A549 (cell line): ENCODE data around the gene TMEM54.

Experiments used
- CEBPB ChIP-seq, 2 experiments: fragments of >200 bp in 1 of 2; sonication (Bioruptor Twin) in 1 of 2; formaldehyde crosslinking in 1 of 2; IDR thresholded peaks; 2 replicates each; pipeline ENCODE4 v1.6.1; 2012 to 2016
- CHD4 ChIP-seq: fragments of 200-600 bp; sonication (generic); IDR thresholded peaks from 2 replicates; pipeline ENCODE4 v1.6.1; 2016; ENCODE audit warnings: antibody characterized with exemption, mild to moderate bottlenecking, borderline replicate concordance
- FOSL2 ChIP-seq, 2 experiments: fragments of 450-650 bp in 1 of 2; fragments of >200 bp in 1 of 2; sonication (Bioruptor Twin) in 1 of 2; formaldehyde crosslinking; IDR thresholded peaks; 2 replicates each; pipeline versions ENCODE4 v1.5.0 to v1.6.1; 2016 to 2020; ENCODE audit warnings: mild to moderate bottlenecking in 1 of 2, moderate library complexity in 1 of 2
- JUN ChIP-seq, 2 experiments: fragments of >200 bp; sonication (Bioruptor Twin); formaldehyde crosslinking; IDR thresholded peaks; 2 replicates in 1 of 2; 3 replicates in 1 of 2; pipeline ENCODE4 v1.6.1; 2016 to 2017
- KDM1A ChIP-seq: fragments of 200-600 bp; sonication (generic); IDR thresholded peaks from 2 replicates; pipeline ENCODE4 v1.6.1; 2016; ENCODE audit warnings: low read depth, mild to moderate bottlenecking
- MAFK ChIP-seq: fragments of 450-650 bp; IDR thresholded peaks from 2 replicates; pipeline ENCODE4 v1.6.1; 2014; ENCODE audit not compliant: partially characterized antibody
- POLR2A ChIP-seq: IDR thresholded peaks from 2 replicates; pipeline ENCODE4 v1.6.1; 2012; ENCODE audit warnings: mild to moderate bottlenecking, low read length
- RFX5 ChIP-seq: fragments of 450-650 bp; IDR thresholded peaks from 2 replicates; pipeline ENCODE4 v1.7.1; 2014; ENCODE audit warnings: antibody characterized with exemption, mild to moderate bottlenecking, moderate library complexity
- SMC3 ChIP-seq: fragments of >200 bp; sonication (Bioruptor Twin); formaldehyde crosslinking; IDR thresholded peaks from 3 replicates; pipeline ENCODE4 v1.6.1; 2018; ENCODE audit warnings: inconsistent platforms
- ZFP36 ChIP-seq: fragments of 450-650 bp; IDR thresholded peaks from 2 replicates; pipeline ENCODE4 v1.6.1; 2014; ENCODE audit warnings: borderline replicate concordance; ENCODE audit not compliant: partially characterized antibody
- TF ChIP-seq, protein P1 (sequence below): fragments of >200 bp; sonication (Bioruptor Twin); formaldehyde crosslinking; IDR thresholded peaks from 3 replicates; pipeline ENCODE4 v1.5.1; 2016
- TF ChIP-seq, protein P2 (sequence below): IDR thresholded peaks from 2 replicates; pipeline ENCODE4 v1.6.1; 2012; ENCODE audit warnings: low read depth, borderline replicate concordance

DNA sequence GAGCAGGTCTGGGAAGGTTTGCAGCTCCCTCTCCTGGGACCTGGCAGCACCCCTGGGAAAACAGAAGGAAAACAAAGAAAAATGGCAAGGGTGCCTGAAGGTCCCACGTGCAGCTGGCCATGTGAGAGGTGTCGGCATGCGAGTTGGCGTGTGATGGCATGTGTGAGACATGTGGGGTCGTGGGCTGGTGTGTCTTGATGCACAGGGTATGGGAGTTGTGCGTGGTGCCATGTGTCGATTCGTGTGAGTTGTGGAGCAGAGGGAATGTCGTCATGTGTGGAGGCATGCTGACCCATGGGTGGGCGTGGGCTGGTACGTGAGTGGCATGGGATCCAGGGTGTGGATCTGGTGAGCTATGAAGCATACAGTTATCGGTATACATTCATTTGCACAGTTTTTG lies 13.6 kb downstream of the TMEM54 start:
- TF ChIP-seq FOSL2 (IDR thresholded peaks at IDR 0.05), result no peak
- no peak for TF ChIP-seq FOSL2 (CRISPR knock-in tag; IDR thresholded peaks at IDR 0.05)
- TF ChIP-seq, protein P1, sequence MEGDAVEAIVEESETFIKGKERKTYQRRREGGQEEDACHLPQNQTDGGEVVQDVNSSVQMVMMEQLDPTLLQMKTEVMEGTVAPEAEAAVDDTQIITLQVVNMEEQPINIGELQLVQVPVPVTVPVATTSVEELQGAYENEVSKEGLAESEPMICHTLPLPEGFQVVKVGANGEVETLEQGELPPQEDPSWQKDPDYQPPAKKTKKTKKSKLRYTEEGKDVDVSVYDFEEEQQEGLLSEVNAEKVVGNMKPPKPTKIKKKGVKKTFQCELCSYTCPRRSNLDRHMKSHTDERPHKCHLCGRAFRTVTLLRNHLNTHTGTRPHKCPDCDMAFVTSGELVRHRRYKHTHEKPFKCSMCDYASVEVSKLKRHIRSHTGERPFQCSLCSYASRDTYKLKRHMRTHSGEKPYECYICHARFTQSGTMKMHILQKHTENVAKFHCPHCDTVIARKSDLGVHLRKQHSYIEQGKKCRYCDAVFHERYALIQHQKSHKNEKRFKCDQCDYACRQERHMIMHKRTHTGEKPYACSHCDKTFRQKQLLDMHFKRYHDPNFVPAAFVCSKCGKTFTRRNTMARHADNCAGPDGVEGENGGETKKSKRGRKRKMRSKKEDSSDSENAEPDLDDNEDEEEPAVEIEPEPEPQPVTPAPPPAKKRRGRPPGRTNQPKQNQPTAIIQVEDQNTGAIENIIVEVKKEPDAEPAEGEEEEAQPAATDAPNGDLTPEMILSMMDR, result no peak
- TF ChIP-seq SMC3, result no peak
- TF ChIP-seq RFX5, result no peak
- no peak for TF ChIP-seq MAFK
- no peak for TF ChIP-seq JUN (IDR thresholded peaks at IDR 0.05)
- TF ChIP-seq ZFP36, result no peak
- TF ChIP-seq CEBPB (IDR thresholded peaks at IDR 0.05), result no peak
- TF ChIP-seq KDM1A, result no peak
- no peak for TF ChIP-seq CHD4
- no peak for TF ChIP-seq POLR2A
- TF ChIP-seq, protein P2, sequence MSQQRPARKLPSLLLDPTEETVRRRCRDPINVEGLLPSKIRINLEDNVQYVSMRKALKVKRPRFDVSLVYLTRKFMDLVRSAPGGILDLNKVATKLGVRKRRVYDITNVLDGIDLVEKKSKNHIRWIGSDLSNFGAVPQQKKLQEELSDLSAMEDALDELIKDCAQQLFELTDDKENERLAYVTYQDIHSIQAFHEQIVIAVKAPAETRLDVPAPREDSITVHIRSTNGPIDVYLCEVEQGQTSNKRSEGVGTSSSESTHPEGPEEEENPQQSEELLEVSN, result no peak
